ENCODE results near the gene GLI3. TPM values are rescaled to one million over a fixed set of nuclear protein-coding genes. Genes with fewer than 3 reads are reported as not detected.

The GLI3 gene
- total and polyA plus RNA-seq, 10 of the 15 experiments (the other 5 are each of a cell fraction or from before 2014, with no cell fraction given): 0.01 TPM; not detected in 8

- FAIRE-seq: no peak
- H3K27me3 ChIP-seq (replicated peaks in 1 of 2; ENCODE audit: control insufficient read depth in 2 of 2, insufficient read depth in 2 of 2, low read length in 1 of 2): no peaks in the 10 kb centered on the region; a peak in 1 of 4 replicates
- H3K9me3 ChIP-seq (replicated peaks; ENCODE audit: control insufficient read depth, insufficient read depth, low read length): no peaks in the 10 kb centered on the region
- no peak for DNase-seq (ENCODE audit: low read depth, low spot score)
- WGBS (ENCODE audit: insufficient coverage, insufficient replicate concordance, low lambda C conversion rate, missing lambda C conversion rate): 38% methylated on average over 2 of the region's 2 CpGs
- BruUV-seq (replicated peaks): no TSS peak
- ChIA-PET CTCF (no interaction called here), POLR2A (no interaction called here), RAD21 (ENCODE audit: unreplicated experiment) (no interaction called here), SMC1A (ENCODE audit: uncharacterized antibody, unreplicated experiment) (interaction anchor here (0.6 to 1.0 kb wide), 2 partner anchors 11 to 534 kb away, joined by 3 read pairs; no protein-coding TSS in a partner anchor)
- no peaks in the 10 kb centered on the region for H3K4me1 ChIP-seq (ENCODE audit: control insufficient read depth, insufficient read depth, low read length)
- no peaks in the 10 kb centered on the region for H3K79me2 ChIP-seq (ENCODE audit: control insufficient read depth, insufficient read depth, low read length)
- no peak overlapping the region for H3K27ac ChIP-seq (ENCODE audit: control insufficient read depth, insufficient read depth)
- H3K9ac ChIP-seq (ENCODE audit: control insufficient read depth, insufficient read depth, low read length): no peak overlapping the region
- H4K20me1 ChIP-seq (ENCODE audit: control insufficient read depth, insufficient read depth): no peaks in the 10 kb centered on the region
- no peak for ATAC-seq
- H3K36me3 ChIP-seq (ENCODE audit: control insufficient read depth in 2 of 2, insufficient read depth in 2 of 2, low read length in 1 of 2): no peaks in the 10 kb centered on the region
- no peak overlapping the region for H2AFZ ChIP-seq (ENCODE audit: control insufficient read depth, low read depth, low read length)
- intact Hi-C loops (cut with micrococcal nuclease; ENCODE audit: unreplicated experiment): no loop called here
- in situ Hi-C loops (cut with MboI): no loop called here
- no peak overlapping the region for H3K4me2 ChIP-seq (ENCODE audit: control insufficient read depth, insufficient read depth)
- H3K4me3 ChIP-seq: no peak overlapping the region
- TF ChIP-seq CUX1 (IDR thresholded peaks at IDR 0.05; ENCODE audit: insufficient replicate concordance, low read depth, low read length) (no peak), CTCF (IDR thresholded peaks at IDR 0.05 in 2 of 3, conservative IDR thresholded peaks at IDR 0.05 in 1 of 3; ENCODE audit: control insufficient read depth in 2 of 3, extremely low read depth in 1 of 3, insufficient read depth in 1 of 3, low read depth in 3 of 3, low read length in 3 of 3) (no peak), CBFB (IDR thresholded peaks at IDR 0.05; ENCODE audit: low read depth) (no peak), BHLHE40 (IDR thresholded peaks at IDR 0.05; ENCODE audit: borderline replicate concordance in 1 of 2, low read depth in 2 of 2, low read length in 1 of 2) (no peak), KAT2A (conservative IDR thresholded peaks at IDR 0.05; ENCODE audit: control insufficient read depth, low read depth, low read length) (no peak), ASH2L (IDR thresholded peaks at IDR 0.05; ENCODE audit: borderline replicate concordance, low read depth) (no peak), WRNIP1 (IDR thresholded peaks at IDR 0.05; ENCODE audit: borderline replicate concordance, low read depth, low read length) (no peak), NR2F1 (conservative IDR thresholded peaks at IDR 0.05) (no peak), SIX5 (IDR thresholded peaks at IDR 0.05; ENCODE audit: low read depth, low read length, severe bottlenecking) (no peak), NFYA (IDR thresholded peaks at IDR 0.05; ENCODE audit: borderline replicate concordance, low read depth, low read length) (no peak), RBBP5 (conservative IDR thresholded peaks at IDR 0.05) (no peak), MYB (IDR thresholded peaks at IDR 0.05; ENCODE audit: borderline replicate concordance, low read depth, low read length) (no peak), RB1 (IDR thresholded peaks at IDR 0.05; ENCODE audit: borderline replicate concordance) (no peak), NBN (IDR thresholded peaks at IDR 0.05) (no peak), RCOR1 (conservative IDR thresholded peaks at IDR 0.05; ENCODE audit: low read depth, low read length) (no peak), TCF7 (IDR thresholded peaks at IDR 0.05; ENCODE audit: borderline replicate concordance) (no peak), STAT3 (IDR thresholded peaks at IDR 0.05; ENCODE audit: low read depth, low read length) (no peak), ATF3 (IDR thresholded peaks at IDR 0.05; ENCODE audit: borderline replicate concordance, extremely low read depth, low read depth, low read length) (no peak)
Observed at GRCh38 chr7:42090056-42090455, 147.0 kb downstream of the GLI3 start.

All from GM12878 (cell line).